Testis (tissue), 3 donors: Measurements from ENCODE around the gene TOM1L2. TPM values are rescaled to one million over a fixed set of nuclear protein-coding genes. Genes with fewer than 3 reads are reported as not detected.

Experiments
- DNase-seq: peaks from one replicate; pipeline ENCODE4 v3.0.0-alpha.2; 2019
- H3K27ac ChIP-seq, 2 donors: fragments of 200-600 bp; sonication (generic); one replicate each; pipeline ENCODE4 v1.5.1; 2019
- H3K27me3 ChIP-seq: fragments of 200-600 bp; sonication (generic); one replicate; pipeline ENCODE4 v1.5.1; 2019
- H3K36me3 ChIP-seq: fragments of 200-600 bp; sonication (generic); one replicate; pipeline ENCODE4 v1.5.1; 2017; ENCODE audit warnings: low read depth; ENCODE audit errors: missing control alignments
- H3K4me1 ChIP-seq: fragments of 200-600 bp; sonication (generic); one replicate; pipeline ENCODE4 v1.5.1; 2019
- H3K4me3 ChIP-seq, 2 donors: fragments of 200-600 bp; sonication (generic); one replicate each; pipeline ENCODE4 v1.5.1; 2017 to 2019
- H3K9me3 ChIP-seq: fragments of 200-600 bp; sonication (generic); one replicate; pipeline ENCODE4 v1.5.1; 2017
- POLR2A ChIP-seq: fragments of 450-650 bp; IDR thresholded peaks from one replicate; pipeline ENCODE4 v1.6.1; 2017; ENCODE audit warnings: antibody characterized with exemption, mild to moderate bottlenecking, moderate library complexity
- WGBS, 2 donors: methylation state at CpG; one replicate each; pipeline ENCODE4 v1.1.5; 2018; 5-methylcytosine and 5-hydroxymethylcytosine counted together
- intact Hi-C: fragments of 100-400 bp; cut with DNase I; formaldehyde crosslinking; loops from one replicate; pipeline ENCODE4 v1.15.1; 2023; ENCODE audit warnings: low total_unique reads
- polyA plus RNA-seq: library from polyadenylated mRNA; stranded (reverse); fragments of 350-450 nt; fragmentation: Illumina TruSeq; extraction: RNeasy Lipid Tissue Mini Kit (QIAGEN cat#74804); gene quantifications from one replicate; pipeline ENCODE4 v1.2.3, GENCODE V29; 2014; ENCODE audit warnings: low read depth, low replicate concordance; ENCODE audit not compliant: insufficient read depth
- total RNA-seq, 2 donors: library from RNA; depleted of rRNA; stranded (reverse); fragments of >200 nt; gene quantifications; one replicate each; pipeline ENCODE4 v1.2.3, GENCODE V29; 2016
- TF ChIP-seq, protein P1 (sequence below), 3 experiments: fragments of 450-650 bp in 2 of 3; fragments of 200-600 bp in 1 of 3; sonication (generic) in 1 of 3; IDR thresholded peaks; one replicate each; pipeline ENCODE4 v1.5.1; 2016 to 2019; ENCODE audit warnings: antibody characterized with exemption in 3 of 3, mild to moderate bottlenecking in 2 of 3, moderate library complexity in 1 of 3

TOM1L2 gene
- total and polyA plus RNA-seq, 3 donors from 2014 or later = 92.4 to 221 (median 218) TPM

DNA sequence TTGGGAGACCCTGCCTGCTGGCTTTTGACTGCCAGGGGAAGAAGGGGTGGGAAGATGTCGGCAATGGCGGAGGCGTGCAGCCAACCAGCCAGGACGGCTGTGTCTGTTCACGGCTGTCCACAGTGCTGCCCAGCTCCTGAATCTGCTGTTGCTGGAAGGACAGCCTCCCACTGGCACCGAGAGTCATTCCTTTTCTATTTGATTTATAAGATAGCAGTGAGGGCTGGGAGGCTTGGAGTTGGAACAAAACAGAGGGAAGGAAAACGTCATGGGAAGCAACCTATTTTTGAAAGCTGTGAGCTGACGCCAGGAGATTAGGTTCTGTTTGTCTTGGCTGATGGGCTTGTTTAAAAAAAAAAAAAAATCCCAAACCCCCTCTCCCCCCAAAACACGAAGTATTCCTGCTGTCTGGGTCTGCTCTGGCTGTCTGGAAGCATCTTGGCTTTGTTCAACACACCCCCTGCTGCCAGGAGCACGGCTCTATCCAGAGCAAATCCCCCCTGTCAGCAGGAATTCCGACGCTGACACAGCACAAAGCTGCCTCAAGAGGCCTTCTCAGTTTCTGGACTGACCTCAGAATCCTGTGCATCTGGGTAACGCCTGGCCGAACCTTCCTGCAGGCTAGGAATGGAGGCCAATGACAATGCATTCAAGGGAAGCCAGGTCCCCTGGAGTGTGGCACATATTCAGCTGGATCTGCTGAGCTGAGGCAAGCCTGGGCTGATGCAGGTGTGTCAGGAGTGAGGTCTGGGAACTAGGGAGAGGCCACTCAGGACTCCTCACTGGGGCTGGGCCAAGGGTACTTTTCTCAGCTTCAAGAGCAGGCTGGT lies 94.5 kb downstream of the TOM1L2 start:
- intact Hi-C loops = no loop called here
- no peak for TF ChIP-seq POLR2A
- TF ChIP-seq, protein P1, sequence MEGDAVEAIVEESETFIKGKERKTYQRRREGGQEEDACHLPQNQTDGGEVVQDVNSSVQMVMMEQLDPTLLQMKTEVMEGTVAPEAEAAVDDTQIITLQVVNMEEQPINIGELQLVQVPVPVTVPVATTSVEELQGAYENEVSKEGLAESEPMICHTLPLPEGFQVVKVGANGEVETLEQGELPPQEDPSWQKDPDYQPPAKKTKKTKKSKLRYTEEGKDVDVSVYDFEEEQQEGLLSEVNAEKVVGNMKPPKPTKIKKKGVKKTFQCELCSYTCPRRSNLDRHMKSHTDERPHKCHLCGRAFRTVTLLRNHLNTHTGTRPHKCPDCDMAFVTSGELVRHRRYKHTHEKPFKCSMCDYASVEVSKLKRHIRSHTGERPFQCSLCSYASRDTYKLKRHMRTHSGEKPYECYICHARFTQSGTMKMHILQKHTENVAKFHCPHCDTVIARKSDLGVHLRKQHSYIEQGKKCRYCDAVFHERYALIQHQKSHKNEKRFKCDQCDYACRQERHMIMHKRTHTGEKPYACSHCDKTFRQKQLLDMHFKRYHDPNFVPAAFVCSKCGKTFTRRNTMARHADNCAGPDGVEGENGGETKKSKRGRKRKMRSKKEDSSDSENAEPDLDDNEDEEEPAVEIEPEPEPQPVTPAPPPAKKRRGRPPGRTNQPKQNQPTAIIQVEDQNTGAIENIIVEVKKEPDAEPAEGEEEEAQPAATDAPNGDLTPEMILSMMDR (IDR thresholded peaks at IDR 0.05) = no peak

DNA sequence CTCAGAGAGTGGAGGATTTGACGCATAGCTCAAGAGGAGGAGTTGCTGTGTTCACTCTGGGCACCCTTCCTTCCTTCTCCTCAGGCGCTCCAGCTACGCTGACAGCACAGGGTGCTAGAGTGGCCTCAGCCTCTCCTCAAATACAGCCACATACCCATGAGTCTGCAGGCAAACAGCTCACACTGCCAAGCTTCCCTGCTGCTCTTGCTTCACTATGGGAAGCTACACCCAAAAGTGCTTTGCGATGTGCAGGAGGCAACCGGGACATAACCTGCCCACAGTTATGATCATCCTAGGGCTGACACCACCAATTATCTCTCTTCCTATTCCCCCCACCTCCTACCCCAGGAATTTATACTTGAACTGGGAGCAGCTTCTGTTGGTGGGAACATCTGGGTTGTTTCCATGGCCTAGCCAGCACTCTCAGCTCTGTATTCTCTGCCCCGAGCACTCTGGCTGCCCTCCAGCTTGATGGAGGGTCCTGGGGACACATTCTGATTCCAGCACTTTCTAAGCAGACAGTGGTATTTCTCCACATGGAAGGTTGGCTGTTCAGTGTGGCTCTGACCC lies 95.2 kb downstream of the TOM1L2 start:
- intact Hi-C loops = no loop called here
- Histone ChIP-seq H3K4me1 (peaks cover 18% of the 10 kb centered on the region), H3K27ac (peak overlapping the region in 1 of 2 donors; percentile 80), H3K27me3 (no peaks in the 10 kb centered on the region), H3K36me3 (no peaks in the 10 kb centered on the region), H3K4me3 (no peak overlapping the region), H3K9me3 (no peaks in the 10 kb centered on the region)
- peak; percentile 39 for DNase-seq
- WGBS, 2 donors = 58 to 73% methylated on average over 6 of the region's 6 CpGs
- TF ChIP-seq, protein P1 (IDR thresholded peaks at IDR 0.05) = no peak
- no peak for TF ChIP-seq POLR2A

More for the DNA sequence above, 94.5 kb downstream of the TOM1L2 start:
- 42 to 43% methylated on average over 13 to 14 of the region's 14 CpGs for WGBS, 2 donors
- no peak overlapping the region for H3K4me3 ChIP-seq
- H3K36me3 ChIP-seq = no peaks in the 10 kb centered on the region
- H3K4me1 ChIP-seq = peaks cover 18% of the 10 kb centered on the region
- H3K9me3 ChIP-seq = no peaks in the 10 kb centered on the region
- DNase-seq = peak; percentile 77
- H3K27ac ChIP-seq = peak overlapping the region in 1 of 2 donors; percentile 80
- H3K27me3 ChIP-seq = no peaks in the 10 kb centered on the region

DNA sequence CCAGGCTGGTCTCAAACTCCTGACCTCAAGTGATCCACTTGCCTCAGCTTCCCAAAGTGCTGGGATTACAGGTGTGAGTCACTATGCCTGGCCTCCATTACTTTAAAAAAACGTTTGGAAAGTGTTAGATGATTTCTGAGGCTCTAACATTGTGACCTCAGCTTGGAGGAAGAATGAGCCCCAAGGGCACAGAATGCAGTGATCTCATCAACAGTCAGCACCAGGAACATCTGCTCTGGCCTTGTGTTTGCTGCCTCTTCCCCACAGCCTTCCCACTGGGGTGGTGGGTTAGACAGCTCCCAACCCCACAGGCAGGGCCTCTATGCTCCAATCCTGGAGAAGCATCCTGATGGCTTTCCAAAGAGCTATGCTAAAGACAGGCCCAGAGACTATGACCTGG lies 97.7 kb downstream of the TOM1L2 start:
- no peaks in the 10 kb centered on the region for H3K27me3 ChIP-seq
- DNase-seq = no peak
- intact Hi-C loops = no loop called here
- TF ChIP-seq POLR2A = no peak
- TF ChIP-seq, protein P1 (IDR thresholded peaks at IDR 0.05) = no peak
- no peaks in the 10 kb centered on the region for H3K9me3 ChIP-seq
- no peak overlapping the region for H3K27ac ChIP-seq
- peaks cover 18% of the 10 kb centered on the region for H3K4me1 ChIP-seq
- WGBS, 2 donors = 50% methylated on average over 1 of the region's 1 CpG
- H3K4me3 ChIP-seq = no peak overlapping the region
- H3K36me3 ChIP-seq = no peaks in the 10 kb centered on the region

DNA sequence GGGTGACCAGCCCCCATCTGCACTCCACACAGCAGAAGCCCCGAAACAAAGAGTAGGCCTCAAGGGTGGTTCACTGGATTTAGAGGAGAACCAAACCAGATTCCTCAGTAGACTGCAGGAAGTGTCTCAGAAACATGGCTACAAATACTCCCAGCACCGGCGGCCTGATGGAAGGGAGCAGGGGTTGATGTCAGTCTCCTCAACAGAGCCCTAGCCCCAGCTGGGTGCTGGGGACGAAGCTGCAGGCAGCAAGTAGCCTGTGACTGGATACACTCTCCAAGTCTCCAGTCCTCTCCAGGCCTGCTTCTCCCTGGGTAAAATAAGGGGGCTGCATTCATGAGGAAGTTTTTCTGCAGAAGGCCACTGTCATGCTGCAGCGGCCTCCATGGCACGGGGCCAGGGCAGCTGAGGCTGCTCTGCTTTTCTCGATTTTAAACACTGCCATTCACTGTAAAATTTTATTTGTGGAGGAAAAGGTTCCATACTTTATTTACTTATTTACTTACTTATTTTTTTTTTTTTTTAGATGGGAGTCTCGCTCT lies 98.7 kb downstream of the TOM1L2 start:
- TF ChIP-seq, protein P1 (IDR thresholded peaks at IDR 0.05) = no peak
- no peak for TF ChIP-seq POLR2A
- intact Hi-C loops = no loop called here
- H3K27ac ChIP-seq = no peak overlapping the region
- no peaks in the 10 kb centered on the region for H3K27me3 ChIP-seq
- no peaks in the 10 kb centered on the region for H3K9me3 ChIP-seq
- H3K36me3 ChIP-seq = no peaks in the 10 kb centered on the region
- DNase-seq = no peak
- H3K4me3 ChIP-seq = no peak overlapping the region
- 78 to 82% methylated on average over 5 to 8 of the region's 8 CpGs for WGBS, 2 donors
- H3K4me1 ChIP-seq = peaks cover 18% of the 10 kb centered on the region
